GM12874 (cell line): Measurements from ENCODE around the gene MBD2.

Experiments used
- TF ChIP-seq, protein P1 (sequence below): IDR thresholded peaks from 2 replicates; pipeline ENCODE4 v1.5.1; 2011; ENCODE audit warnings: low read depth, mild to moderate bottlenecking, control low read depth, low read length, moderate library complexity; ENCODE audit not compliant: insufficient read depth

The MBD2 gene

DNA sequence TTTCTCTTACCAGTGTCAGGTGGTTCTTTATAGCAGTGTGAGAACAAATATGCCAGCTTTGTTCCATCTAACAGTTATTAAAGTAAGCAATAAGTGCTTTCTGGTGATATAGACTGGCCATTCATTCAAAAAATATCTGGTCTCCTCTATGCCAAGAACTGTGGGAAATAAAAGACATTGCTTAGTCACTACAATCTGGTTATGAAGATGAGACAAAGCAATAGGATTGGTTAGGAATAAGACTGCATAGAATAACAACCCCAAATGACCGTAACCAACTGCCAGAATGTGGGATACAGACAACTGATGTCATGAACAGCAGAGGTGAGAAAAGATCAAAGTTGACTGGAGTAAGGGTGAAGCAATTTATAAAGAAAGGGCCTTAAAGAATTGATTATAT lies 83.8 kb downstream of the MBD2 start:
- TF ChIP-seq, protein P1, sequence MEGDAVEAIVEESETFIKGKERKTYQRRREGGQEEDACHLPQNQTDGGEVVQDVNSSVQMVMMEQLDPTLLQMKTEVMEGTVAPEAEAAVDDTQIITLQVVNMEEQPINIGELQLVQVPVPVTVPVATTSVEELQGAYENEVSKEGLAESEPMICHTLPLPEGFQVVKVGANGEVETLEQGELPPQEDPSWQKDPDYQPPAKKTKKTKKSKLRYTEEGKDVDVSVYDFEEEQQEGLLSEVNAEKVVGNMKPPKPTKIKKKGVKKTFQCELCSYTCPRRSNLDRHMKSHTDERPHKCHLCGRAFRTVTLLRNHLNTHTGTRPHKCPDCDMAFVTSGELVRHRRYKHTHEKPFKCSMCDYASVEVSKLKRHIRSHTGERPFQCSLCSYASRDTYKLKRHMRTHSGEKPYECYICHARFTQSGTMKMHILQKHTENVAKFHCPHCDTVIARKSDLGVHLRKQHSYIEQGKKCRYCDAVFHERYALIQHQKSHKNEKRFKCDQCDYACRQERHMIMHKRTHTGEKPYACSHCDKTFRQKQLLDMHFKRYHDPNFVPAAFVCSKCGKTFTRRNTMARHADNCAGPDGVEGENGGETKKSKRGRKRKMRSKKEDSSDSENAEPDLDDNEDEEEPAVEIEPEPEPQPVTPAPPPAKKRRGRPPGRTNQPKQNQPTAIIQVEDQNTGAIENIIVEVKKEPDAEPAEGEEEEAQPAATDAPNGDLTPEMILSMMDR, result no peak

DNA sequence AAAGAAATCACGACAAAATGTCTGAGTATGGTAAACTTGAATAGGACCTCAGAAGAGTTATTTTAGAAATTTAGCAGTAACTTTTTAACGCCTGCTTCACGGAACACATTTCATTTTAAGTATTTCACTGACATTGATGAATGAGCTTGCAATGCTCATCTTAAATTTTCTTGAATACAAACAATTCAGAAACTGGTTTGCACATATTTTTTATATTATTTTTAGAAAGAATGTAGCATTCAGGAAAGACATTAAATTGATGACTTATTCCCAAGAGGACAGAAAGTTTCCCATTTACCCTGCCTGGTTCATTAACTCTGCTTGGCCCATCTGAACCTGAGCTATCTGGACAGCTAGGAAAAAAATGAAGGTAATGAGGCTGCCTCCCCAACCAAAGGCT lies 89.3 kb downstream of the MBD2 start:
- TF ChIP-seq, protein P1, result no peak

DNA sequence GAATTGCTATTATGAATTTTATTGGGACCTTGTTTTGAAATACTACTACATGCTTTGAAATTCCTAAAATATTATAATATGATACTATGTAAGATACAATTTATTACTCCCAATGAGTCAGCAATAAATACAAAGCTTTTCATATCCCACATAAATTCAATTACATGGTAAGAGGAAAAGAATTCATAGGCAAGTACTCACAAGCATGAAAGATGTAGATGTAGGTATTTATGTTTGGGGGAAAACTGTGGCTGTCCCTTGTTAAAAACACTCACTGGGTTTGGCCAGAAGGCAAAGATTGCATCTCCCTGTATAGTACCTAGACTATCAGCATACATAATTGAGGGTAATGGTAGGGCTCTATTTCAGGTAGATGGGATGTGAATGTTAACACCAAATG lies 90.4 kb downstream of the MBD2 start:
- TF ChIP-seq, protein P1, result no peak

DNA sequence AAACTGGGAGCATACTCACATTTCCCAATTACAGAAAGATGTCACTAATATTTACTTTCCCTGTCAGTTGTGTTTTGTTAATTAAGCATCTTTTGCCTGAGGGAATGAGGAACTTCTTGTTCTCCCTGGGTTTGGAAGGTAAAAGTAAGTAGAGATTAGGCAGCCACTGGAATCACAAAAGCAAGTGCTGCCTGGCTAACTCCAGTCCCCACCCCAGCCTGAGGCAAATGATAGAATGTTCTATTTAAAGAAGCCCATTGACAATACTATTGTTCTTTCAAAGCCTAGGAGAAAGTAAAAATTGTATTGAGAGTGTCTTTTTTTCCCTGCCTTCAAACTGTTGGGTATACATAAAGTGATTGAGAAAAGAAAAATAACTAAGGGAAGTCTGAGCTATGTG lies 93.8 kb downstream of the MBD2 start:
- TF ChIP-seq, protein P1, result no peak

DNA sequence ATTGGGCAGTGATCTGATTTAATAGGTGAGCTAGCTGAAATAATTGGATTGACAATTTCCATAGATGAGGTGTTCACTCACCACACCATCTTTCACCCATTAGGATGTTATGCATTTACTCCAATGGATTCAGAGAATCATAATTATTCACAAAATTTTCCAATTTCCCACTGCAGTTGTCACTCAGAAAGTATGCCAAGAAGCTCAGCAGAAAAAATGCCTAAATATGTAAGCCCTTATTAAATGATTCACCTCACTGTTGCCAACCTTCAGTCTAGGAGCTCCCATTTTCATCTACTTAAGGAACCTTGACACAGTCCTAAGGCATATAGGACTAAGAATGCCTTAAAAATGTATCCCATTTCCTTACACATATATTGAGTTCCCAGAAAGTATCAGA lies 94.3 kb downstream of the MBD2 start:
- TF ChIP-seq, protein P1, result no peak

DNA sequence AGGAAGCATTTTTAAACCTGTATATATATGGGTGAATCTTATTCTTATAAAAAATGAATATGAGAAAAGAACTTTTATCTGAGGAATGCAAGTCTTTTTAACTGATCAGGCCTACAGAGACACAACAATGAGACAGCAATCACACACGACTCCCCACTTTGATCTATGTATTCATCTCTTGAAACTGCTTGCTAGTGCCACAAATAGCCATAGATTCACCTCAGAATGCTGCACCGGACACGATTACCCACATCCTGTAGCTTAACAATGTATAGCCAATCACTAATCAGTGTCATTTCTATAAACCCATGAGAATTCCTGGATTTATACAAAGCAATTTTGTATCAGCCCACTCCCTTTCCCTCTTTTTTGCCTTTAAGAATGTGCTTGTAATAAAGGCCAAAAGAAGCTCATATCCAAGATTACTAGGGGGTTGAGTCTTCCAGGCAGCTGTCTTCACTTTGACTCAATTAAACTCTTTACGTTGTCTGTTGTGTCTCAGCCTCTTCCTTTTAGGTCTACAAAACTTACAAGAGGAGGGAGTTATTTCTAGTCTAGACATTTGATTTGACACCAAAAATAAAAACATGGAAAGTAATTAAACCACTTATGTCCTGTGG lies 94.9 kb downstream of the MBD2 start:
- TF ChIP-seq, protein P1, result no peak

DNA sequence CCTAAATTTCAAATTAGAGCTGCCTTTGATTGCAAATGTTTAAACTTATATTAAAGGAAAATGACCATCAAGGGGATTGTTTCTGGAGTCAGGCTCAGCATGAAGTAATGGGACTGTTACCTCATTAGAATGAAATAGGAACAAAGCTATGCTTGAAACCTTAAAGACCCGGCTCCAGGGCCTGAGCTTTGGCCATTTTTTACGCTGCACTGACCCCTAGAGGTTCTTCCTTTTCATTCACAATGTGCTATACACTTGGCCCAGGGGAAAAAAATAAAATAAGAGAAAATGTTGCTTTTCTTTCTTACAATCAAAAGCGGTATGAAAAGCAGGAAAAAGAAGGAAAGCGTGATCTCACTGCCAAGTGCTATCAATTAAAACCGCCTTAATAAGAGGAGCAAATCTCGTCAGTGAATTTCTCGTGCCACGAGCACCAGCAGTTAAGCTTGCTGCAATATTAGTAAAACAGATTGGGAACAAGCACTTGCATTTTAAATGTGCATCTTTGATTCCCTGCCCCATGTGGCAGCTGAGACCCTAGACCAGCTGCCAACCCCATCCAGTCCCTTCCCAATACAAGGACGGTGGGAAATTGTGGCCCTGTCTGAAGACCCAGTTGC lies 96.6 kb downstream of the MBD2 start:
- TF ChIP-seq, protein P1, result peak; percentile 28; the same call in 1 of the 2 replicates
